ENCODE measurements around the gene NOD1.

The NOD1 gene

GRCh38 chr7:30453921-30454320, 24.7 kb downstream of the NOD1 start:
- no peak for DNase-seq (ENCODE audit: low read depth)
- peaks cover 51% of the 10 kb centered on the region for H3K36me3 ChIP-seq (ENCODE audit: control insufficient read depth, insufficient read depth, low read length, severe bottlenecking)
- H3K27me3 ChIP-seq (replicated peaks; ENCODE audit: control insufficient read depth, insufficient read depth, low read length): no peaks in the 10 kb centered on the region
- peak overlapping the region; percentile 10 for H3K9ac ChIP-seq (ENCODE audit: low read length)
- H3K4me1 ChIP-seq (ENCODE audit: control insufficient read depth, insufficient read depth, low read length): peaks cover 42% of the 10 kb centered on the region
- no peaks in the 10 kb centered on the region for H3K9me3 ChIP-seq (ENCODE audit: control insufficient read depth, low read length)
- no peak overlapping the region for H3K4me3 ChIP-seq (ENCODE audit: low read length)

DNA sequence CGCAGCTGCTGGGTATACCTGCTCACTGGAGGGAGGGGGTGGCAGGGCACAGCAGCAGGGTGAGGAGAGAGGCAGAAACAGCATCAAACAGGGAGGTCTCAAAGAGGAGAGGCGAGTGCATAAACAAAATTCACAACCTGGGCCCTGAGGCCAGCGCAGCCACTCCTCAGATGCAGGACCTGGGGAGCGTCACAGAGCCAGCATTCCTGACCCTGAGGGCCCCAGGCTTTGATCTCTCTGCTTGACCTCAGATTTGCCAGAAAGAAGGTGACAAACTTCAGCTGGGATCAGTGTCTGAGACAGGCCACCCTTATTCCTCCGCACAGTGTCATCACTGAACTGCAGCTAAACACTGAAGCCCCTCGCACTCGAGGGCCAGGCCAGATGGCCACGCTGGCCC, 25.6 kb downstream of the NOD1 start:
- DNase-seq (ENCODE audit: low read depth): no peak
- Histone ChIP-seq H3K36me3 (ENCODE audit: control insufficient read depth, insufficient read depth, low read length, severe bottlenecking) (peaks cover 58% of the 10 kb centered on the region), H3K4me1 (ENCODE audit: control insufficient read depth, insufficient read depth, low read length) (peaks cover 33% of the 10 kb centered on the region), H3K4me3 (ENCODE audit: low read length) (no peak overlapping the region), H3K27me3 (replicated peaks; ENCODE audit: control insufficient read depth, insufficient read depth, low read length) (no peaks in the 10 kb centered on the region), H3K9ac (ENCODE audit: low read length) (no peak overlapping the region), H3K9me3 (ENCODE audit: control insufficient read depth, low read length) (no peaks in the 10 kb centered on the region)

GRCh38 chr7:30452280-30452930, 26.2 kb downstream of the NOD1 start:
- Histone ChIP-seq H3K4me3 (ENCODE audit: low read length) (no peak overlapping the region), H3K9me3 (ENCODE audit: control insufficient read depth, low read length) (no peaks in the 10 kb centered on the region), H3K4me1 (ENCODE audit: control insufficient read depth, insufficient read depth, low read length) (peaks cover 27% of the 10 kb centered on the region), H3K36me3 (ENCODE audit: control insufficient read depth, insufficient read depth, low read length, severe bottlenecking) (peaks cover 64% of the 10 kb centered on the region), H3K27me3 (replicated peaks; ENCODE audit: control insufficient read depth, insufficient read depth, low read length) (no peaks in the 10 kb centered on the region), H3K9ac (ENCODE audit: low read length) (no peak overlapping the region)
- DNase-seq (ENCODE audit: low read depth): no peak

GRCh38 chr7:30451539-30452279, 26.9 kb downstream of the NOD1 start:
- Histone ChIP-seq H3K9me3 (ENCODE audit: control insufficient read depth, low read length) (no peaks in the 10 kb centered on the region), H3K4me3 (ENCODE audit: low read length) (no peak overlapping the region), H3K4me1 (ENCODE audit: control insufficient read depth, insufficient read depth, low read length) (peaks cover 26% of the 10 kb centered on the region), H3K27me3 (replicated peaks; ENCODE audit: control insufficient read depth, insufficient read depth, low read length) (no peaks in the 10 kb centered on the region), H3K9ac (ENCODE audit: low read length) (no peak overlapping the region), H3K36me3 (ENCODE audit: control insufficient read depth, insufficient read depth, low read length, severe bottlenecking) (peaks cover 65% of the 10 kb centered on the region)
- no peak for DNase-seq (ENCODE audit: low read depth)

DNA sequence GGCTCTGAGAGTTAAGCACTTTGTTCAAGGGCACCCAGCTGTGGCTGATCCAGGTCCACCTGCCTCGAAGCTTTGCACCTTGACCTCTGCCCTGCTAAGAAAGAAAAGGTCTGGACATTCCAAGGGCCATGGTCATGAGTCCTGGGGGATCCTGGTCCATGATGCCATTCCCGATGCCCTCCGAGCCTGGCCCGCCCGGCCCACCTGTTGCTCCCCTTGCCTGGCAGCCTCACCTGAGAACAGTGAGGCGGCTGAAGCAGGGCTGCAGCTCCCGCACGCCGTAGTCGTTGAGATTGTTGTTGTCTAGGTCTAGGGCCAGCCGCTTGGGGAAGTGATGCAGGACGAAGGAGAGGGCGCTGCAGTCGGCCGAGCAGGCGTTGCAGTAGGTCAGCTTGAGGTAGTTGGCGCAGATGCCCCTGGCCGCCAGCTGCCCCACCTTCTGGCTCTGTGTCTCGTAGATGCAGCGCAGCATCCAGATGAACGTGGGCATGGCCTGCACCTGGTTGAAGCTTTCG, 27.5 kb downstream of the NOD1 start:
- peaks cover 28% of the 10 kb centered on the region for H3K4me1 ChIP-seq (ENCODE audit: control insufficient read depth, insufficient read depth, low read length)
- H3K4me3 ChIP-seq (ENCODE audit: low read length): no peak overlapping the region
- no peak for DNase-seq (ENCODE audit: low read depth)
- H3K9me3 ChIP-seq (ENCODE audit: control insufficient read depth, low read length): no peaks in the 10 kb centered on the region
- peaks cover 62% of the 10 kb centered on the region for H3K36me3 ChIP-seq (ENCODE audit: control insufficient read depth, insufficient read depth, low read length, severe bottlenecking)
- no peaks in the 10 kb centered on the region for H3K27me3 ChIP-seq (replicated peaks; ENCODE audit: control insufficient read depth, insufficient read depth, low read length)
- peak overlapping the region; percentile 23 for H3K9ac ChIP-seq (ENCODE audit: low read length)

DNA sequence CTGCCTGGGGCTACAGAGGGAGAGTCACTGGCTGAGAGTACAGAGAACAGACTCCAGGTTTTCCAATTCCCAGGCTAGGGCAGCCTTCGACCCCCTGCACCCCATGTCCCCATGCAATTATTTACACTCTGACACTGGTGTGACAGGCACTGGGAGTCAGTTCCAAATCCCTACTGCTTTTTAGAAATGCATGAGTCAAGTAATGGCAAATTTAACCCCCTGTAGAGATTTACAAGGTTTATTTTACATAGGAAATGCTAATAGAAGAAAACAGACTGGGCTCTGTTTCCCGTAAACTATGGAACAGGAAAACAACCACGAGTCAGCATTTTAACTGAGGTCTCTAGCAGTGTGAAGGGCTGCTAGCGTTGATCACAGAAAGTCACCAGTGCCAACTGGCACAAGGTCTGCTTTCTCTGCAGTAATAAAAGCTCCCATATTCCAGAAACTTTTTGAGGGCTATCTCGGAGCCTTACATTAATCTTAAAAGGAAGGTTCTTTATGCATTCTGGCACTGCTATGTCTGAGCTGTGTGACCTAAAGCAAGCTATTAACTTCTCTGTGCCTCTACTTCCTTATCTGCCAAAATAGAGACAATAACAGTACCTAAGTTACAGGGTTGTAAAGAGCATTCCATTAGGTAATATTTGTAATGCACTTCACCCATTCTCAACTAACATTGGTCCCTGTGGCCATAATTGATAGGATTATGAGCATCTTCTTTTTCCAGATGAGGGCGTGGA, 28.2 kb downstream of the NOD1 start:
- Histone ChIP-seq H3K4me1 (ENCODE audit: control insufficient read depth, insufficient read depth, low read length) (peaks cover 33% of the 10 kb centered on the region), H3K27me3 (replicated peaks; ENCODE audit: control insufficient read depth, insufficient read depth, low read length) (no peaks in the 10 kb centered on the region), H3K36me3 (ENCODE audit: control insufficient read depth, insufficient read depth, low read length, severe bottlenecking) (peaks cover 58% of the 10 kb centered on the region), H3K9ac (ENCODE audit: low read length) (peak overlapping the region; percentile 64), H3K4me3 (ENCODE audit: low read length) (no peak overlapping the region), H3K9me3 (ENCODE audit: control insufficient read depth, low read length) (no peaks in the 10 kb centered on the region)
- DNase-seq (ENCODE audit: low read depth): no peak

DNA sequence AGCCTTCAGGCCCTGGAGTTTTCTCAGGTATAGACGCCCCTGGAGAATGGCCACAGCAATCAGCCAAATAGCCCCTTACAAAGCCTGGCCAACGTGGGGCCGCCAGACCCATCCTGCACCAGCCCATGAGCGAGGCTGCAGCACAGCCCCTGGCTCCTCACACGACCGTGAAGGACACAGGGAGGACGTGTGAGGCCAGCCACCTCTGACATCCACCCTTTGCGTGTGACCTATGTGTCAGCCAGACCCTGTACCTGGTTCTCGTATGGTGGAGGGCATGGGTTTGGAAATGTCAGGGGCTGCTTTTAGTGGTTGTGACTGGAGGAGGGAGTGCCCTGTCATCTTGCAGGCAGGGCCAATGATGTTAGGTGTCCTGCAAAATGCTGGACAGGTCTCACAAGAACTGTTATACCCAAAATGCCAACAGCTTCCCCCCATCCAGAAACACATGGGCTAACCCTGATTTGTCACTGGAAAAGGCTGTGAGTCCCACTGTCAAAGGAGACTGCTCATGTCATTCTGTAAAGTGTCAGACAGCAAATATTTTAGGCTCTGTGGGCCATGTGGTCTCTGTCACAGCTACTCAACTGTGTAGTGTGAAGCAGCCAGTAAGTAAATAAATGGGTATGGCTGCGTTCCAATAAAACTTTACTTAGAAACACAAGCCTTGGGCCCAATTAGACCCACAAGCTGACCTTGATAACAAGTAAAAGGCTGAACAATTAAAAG, 30.0 kb downstream of the NOD1 start:
- no peaks in the 10 kb centered on the region for H3K9me3 ChIP-seq (ENCODE audit: control insufficient read depth, low read length)
- peaks cover 26% of the 10 kb centered on the region for H3K4me1 ChIP-seq (ENCODE audit: control insufficient read depth, insufficient read depth, low read length)
- DNase-seq (ENCODE audit: low read depth): no peak
- H3K9ac ChIP-seq (ENCODE audit: low read length): no peak overlapping the region
- H3K36me3 ChIP-seq (ENCODE audit: control insufficient read depth, insufficient read depth, low read length, severe bottlenecking): peaks cover 48% of the 10 kb centered on the region
- H3K4me3 ChIP-seq (ENCODE audit: low read length): no peak overlapping the region
- no peaks in the 10 kb centered on the region for H3K27me3 ChIP-seq (replicated peaks; ENCODE audit: control insufficient read depth, insufficient read depth, low read length)

DNA sequence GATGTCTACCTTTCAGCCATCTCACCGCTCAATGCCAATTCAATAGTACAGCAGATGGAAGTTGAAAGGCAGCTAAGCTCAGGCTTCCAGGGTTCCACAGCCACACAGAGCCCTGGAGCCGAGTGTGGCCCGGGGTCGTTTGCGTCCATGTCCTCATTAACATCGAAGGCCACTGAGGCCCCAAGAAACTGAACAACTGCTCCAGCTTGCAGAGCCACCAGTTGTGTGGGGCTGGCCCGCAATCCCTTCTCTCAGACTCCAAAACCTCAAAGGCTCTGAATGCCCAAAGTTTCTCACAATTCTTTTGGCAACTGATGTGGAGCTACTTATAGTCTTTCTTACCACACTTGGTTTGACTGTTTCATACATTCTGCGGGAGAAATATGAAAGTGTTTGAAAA, 31.1 kb downstream of the NOD1 start:
- H3K9me3 ChIP-seq (ENCODE audit: control insufficient read depth, low read length): no peaks in the 10 kb centered on the region
- no peak overlapping the region for H3K4me3 ChIP-seq (ENCODE audit: low read length)
- peaks cover 47% of the 10 kb centered on the region for H3K36me3 ChIP-seq (ENCODE audit: control insufficient read depth, insufficient read depth, low read length, severe bottlenecking)
- no peak for DNase-seq (ENCODE audit: low read depth)
- no peak overlapping the region for H3K9ac ChIP-seq (ENCODE audit: low read length)
- H3K27me3 ChIP-seq (replicated peaks; ENCODE audit: control insufficient read depth, insufficient read depth, low read length): no peaks in the 10 kb centered on the region
- H3K4me1 ChIP-seq (ENCODE audit: control insufficient read depth, insufficient read depth, low read length): peaks cover 18% of the 10 kb centered on the region

DNA sequence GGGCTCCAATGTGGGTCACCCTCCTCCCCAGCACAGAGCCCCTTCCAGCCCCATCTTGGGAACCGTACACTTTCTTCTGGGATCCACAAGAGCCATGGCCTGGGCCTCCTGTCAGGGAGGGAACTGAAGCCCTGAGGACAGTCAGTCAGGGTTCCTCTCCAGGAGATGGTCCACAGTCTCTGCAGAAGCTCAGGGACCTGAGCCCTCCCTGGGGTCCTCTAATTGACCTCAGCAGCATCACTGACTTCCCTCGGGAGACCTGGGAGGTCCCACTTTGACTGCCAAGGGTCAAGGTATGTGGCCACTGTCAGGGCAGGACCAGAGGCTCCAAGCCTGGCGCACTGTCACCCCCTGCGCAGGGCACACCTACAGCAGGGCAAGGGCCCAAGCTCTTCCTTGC, 32.3 kb downstream of the NOD1 start:
- no peaks in the 10 kb centered on the region for H3K9me3 ChIP-seq (ENCODE audit: control insufficient read depth, low read length)
- no peak overlapping the region for H3K4me3 ChIP-seq (ENCODE audit: low read length)

DNA sequence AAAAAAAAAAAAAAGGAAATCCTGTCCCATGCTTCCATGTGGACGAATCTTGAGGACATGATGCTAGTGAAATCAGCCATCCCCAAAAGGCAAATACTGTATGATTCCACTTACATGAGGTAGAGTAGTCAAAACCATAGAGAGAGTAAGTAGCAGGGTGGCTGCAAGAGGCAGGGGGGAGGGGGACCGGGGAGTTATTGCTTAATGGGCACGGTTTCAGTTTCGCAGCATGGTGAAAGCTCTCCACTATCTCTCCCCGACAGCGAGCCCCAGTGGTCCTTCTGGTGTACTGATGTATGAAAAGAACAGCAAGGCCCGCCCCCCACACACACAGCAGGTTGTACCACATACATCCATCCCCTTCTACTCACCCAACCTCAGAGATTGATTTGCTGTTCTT, 32.8 kb downstream of the NOD1 start:
- Histone ChIP-seq H3K4me1 (ENCODE audit: control insufficient read depth, insufficient read depth, low read length) (peaks cover 15% of the 10 kb centered on the region), H3K27me3 (replicated peaks; ENCODE audit: control insufficient read depth, insufficient read depth, low read length) (no peaks in the 10 kb centered on the region), H3K4me3 (ENCODE audit: low read length) (no peak overlapping the region), H3K9me3 (ENCODE audit: control insufficient read depth, low read length) (no peaks in the 10 kb centered on the region), H3K9ac (ENCODE audit: low read length) (no peak overlapping the region), H3K36me3 (ENCODE audit: control insufficient read depth, insufficient read depth, low read length, severe bottlenecking) (peaks cover 30% of the 10 kb centered on the region)
- DNase-seq (ENCODE audit: low read depth): no peak

More for the DNA sequence above, 32.3 kb downstream of the NOD1 start:
- no peak overlapping the region for H3K9ac ChIP-seq (ENCODE audit: low read length)
- no peaks in the 10 kb centered on the region for H3K27me3 ChIP-seq (replicated peaks; ENCODE audit: control insufficient read depth, insufficient read depth, low read length)
- H3K4me1 ChIP-seq (ENCODE audit: control insufficient read depth, insufficient read depth, low read length): peaks cover 18% of the 10 kb centered on the region
- H3K36me3 ChIP-seq (ENCODE audit: control insufficient read depth, insufficient read depth, low read length, severe bottlenecking): peaks cover 35% of the 10 kb centered on the region
- DNase-seq (ENCODE audit: low read depth): no peak
